Fibroblast of villous mesenchyme (primary cell): ENCODE measurements around the gene RARRES1. TPM values are rescaled to one million over a fixed set of nuclear protein-coding genes. Genes with fewer than 3 reads are reported as not detected.

Experiments used
- DNase-seq: peaks from one replicate; pipeline ENCODE4 v3.0.0-alpha.2; 2010; ENCODE audit warnings: low read depth
- H3K4me3 ChIP-seq: 2 replicates; pipeline ENCODE4 v1.5.1; 2011; ENCODE audit warnings: low read depth, mild to moderate bottlenecking, low read length
- total RNA-seq: library from RNA; depleted of rRNA; stranded (reverse); fragments of >200 nt; gene quantifications from 2 replicates; pipeline ENCODE4 v1.2.3, GENCODE V29; 2012
- TF ChIP-seq, protein P1 (sequence below): IDR thresholded peaks from 2 replicates; pipeline ENCODE4 v1.5.1; 2012; ENCODE audit warnings: low read depth, mild to moderate bottlenecking, low read length; ENCODE audit not compliant: insufficient read depth

Gene RARRES1
- total RNA-seq, 1 donor, result 8.2 TPM

DNA sequence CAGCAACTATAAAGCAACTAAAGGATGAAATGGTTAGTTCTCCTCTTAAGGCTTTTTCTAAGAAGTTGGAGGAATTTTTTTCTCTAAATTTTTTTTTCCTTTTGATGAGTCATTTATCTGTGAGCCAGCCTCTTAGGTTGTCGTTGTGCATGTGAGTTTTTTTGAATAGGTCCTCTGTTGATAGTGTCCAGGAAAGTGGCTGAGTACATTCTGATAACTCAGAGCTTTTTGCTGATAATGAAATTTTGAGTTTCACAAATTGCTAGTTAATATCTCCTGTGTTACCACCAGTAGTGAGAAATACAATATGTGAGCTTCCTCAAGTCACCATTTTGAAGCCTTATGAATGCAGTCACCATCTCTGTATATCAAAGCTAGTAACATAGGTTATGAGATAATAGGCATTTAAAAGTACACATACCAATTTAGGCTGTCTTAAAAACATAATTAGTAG, 52.7 kb downstream of the RARRES1 start:
- TF ChIP-seq, protein P1, sequence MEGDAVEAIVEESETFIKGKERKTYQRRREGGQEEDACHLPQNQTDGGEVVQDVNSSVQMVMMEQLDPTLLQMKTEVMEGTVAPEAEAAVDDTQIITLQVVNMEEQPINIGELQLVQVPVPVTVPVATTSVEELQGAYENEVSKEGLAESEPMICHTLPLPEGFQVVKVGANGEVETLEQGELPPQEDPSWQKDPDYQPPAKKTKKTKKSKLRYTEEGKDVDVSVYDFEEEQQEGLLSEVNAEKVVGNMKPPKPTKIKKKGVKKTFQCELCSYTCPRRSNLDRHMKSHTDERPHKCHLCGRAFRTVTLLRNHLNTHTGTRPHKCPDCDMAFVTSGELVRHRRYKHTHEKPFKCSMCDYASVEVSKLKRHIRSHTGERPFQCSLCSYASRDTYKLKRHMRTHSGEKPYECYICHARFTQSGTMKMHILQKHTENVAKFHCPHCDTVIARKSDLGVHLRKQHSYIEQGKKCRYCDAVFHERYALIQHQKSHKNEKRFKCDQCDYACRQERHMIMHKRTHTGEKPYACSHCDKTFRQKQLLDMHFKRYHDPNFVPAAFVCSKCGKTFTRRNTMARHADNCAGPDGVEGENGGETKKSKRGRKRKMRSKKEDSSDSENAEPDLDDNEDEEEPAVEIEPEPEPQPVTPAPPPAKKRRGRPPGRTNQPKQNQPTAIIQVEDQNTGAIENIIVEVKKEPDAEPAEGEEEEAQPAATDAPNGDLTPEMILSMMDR, result no peak
- DNase-seq, result peak; percentile 24
- H3K4me3 ChIP-seq, result no peak overlapping the region

DNA sequence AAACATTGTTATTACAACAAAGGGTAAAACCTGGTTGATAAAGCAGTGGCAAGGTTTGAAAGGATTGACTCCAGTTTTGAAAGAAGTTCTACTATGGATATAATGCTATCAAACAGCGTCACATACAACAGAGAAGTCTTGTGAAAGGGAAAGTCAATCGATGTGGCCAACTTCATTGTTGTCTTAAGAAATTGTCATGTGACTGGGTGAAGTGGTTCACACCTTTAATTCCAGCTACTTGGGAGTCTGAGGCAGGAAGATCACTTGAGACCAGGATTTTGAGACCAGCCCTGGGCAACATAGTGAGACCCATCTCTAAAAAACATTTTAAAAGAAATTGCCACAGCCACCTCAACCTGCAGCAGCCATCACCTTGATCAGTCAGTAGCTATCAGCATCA, 53.6 kb downstream of the RARRES1 start:
- no peak overlapping the region for H3K4me3 ChIP-seq
- TF ChIP-seq, protein P1, result no peak

DNA sequence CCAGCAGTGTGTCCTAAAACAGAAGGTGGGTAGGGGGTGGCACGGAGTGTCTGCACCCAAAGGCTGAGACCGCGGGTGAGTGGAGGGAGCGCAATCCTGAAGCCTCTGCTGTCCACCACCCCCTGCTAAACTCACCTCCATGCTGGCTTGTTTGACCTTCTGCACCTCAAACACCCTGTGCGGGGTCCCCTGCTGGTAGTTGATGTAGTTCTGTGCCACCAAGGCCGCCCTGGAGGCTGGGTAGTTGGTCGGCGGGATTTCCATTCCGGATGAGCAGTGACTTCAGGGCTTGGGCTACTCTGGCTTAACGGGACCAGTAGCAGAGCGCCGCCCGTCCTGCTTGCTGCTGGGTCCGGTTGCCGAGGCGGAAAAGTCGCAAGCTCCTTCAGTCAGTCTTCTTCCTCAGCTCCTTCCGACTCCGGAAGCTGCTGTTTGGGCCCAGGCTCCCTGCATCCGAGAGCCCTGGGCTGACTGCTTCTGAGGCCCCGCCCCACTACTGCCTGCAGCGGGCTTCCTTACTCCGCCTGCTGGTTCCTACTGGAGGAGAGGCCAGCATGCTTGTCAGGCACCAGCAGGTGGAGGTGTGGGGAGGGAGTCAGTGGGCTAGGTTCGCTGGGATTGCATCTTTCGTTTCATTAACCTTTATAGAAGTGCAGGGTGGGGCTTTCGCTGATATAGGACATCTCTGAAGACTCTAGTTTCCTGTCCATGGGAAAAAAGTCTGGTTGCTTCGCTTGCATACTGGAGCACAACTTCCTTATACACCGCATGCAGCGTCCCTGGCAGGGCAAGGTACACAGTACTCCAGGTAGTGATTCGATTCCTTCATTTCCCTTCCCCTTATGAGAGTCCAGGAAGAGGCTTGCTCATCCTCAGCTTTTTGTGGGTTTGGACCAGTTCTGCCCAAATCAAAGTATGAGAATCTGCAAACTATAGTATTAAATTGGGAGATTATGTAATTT, 59.8 kb downstream of the RARRES1 start, which contains the start of gene LXN:
LXN (minus strand) TSS at position 434 of the 962 bp plus-strand sequence; CDS start at position 264, 170 bp downstream.
- DNase-seq, result peak; percentile 90
- H3K4me3 ChIP-seq, result peak within 1 kb of the TSS; percentile 89
- TF ChIP-seq, protein P1, result peak; percentile 83

More for the DNA sequence above, 53.6 kb downstream of the RARRES1 start:
- no peak for DNase-seq

DNA sequence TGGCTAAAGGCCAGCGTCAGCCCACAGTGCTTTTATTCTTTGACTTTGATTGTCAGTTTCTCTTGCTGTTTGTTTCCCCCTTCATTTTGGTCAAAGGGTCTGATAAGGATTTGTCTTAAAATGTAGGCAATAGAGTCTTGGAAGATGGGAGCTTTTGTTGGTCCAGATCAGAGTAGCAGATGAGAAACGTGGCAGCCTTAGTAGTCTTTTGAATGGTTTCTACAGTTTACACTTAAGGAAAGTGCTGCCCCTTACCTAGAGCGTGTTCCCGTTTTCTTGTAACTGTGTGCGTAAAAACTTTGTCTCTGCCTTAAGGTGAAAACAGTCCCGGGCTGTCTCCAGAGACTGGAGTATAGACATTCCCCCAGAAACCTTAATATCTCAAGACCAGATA, 60.4 kb downstream of the RARRES1 start:
- H3K4me3 ChIP-seq, result peak overlapping the region; percentile 89
- peak; percentile 23 for DNase-seq
- TF ChIP-seq, protein P1, result no peak

DNA sequence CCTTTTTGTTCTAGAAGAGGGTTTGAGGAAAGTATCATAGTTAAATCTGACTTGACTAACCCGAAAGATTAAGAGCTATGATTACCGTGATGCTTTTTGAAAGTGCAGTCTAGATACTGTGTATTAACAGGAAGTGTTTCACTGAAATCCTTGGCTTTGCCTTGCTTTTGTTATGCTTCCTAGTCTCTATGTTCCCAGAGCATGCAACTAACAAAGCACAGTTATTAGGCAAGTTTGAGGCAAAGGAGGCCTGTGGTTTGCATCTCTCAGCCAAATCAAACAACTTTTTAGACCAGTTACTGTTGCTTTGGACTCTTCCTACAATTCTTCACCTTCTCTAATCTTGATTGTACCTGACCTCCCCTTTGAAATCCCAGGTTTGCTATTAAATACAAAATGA, 63.8 kb downstream of the RARRES1 start:
- no peak overlapping the region for H3K4me3 ChIP-seq
- TF ChIP-seq, protein P1, result no peak
- DNase-seq, result peak; percentile 19

DNA sequence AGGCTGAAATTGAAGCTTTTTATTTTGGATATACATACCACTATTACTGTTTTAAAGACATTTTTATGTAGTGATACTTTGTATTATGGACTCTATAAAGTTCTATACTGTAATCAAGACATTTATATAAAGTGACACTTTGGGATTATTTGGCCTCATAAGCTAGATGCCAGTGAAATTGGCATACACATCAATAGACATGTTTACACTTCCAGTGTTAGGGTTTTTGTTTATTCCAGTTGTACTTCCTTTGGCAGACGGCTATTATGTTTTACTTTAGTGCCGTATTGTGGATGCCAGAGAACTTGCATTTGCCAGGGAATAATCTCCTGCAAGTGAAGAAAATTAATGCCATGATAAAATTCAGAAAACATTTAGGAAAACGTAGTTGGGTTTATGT, 65.8 kb downstream of the RARRES1 start:
- TF ChIP-seq, protein P1, result no peak
- no peak overlapping the region for H3K4me3 ChIP-seq
- no peak for DNase-seq
